ENCODE measurements around the gene DKC1.
"Not testable (repeated sequence)": the region's sequence is repeated elsewhere in the genome, so short reads cannot be mapped to it uniquely, and the experiment has no call there.

DKC1 gene

GRCh38 chrX:154793084-154793795 is 30.6 kb downstream of the DKC1 start:
- no peak for DNase-seq (ENCODE audit: low read depth)

DNA sequence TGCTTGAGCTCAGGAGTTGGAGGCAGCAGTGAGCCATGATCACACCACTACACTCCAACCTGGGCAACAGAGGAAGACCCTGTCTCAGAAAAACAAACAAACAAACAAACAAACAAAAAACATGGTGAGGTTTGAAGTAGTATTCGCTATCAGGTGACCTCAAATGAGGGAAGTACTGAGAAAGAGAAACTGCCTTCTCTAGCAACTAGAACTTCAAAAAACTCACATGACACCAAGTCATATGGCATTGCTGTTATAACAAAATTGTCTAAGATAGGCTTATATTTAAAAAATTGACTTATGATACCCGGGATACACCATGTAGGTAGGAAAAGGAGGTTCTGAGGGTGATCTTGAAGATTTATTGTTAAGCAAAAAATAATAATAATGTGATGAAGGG is 32.4 kb downstream of the DKC1 start:
- no peak for DNase-seq (ENCODE audit: low read depth)

- no peak for DNase-seq (ENCODE audit: low read depth)
Observed at GRCh38 chrX:154797006-154797405, 34.3 kb downstream of the DKC1 start.

GRCh38 chrX:154799556-154800348 is 37.1 kb downstream of the DKC1 start:
- no peak for DNase-seq (ENCODE audit: low read depth)

GRCh38 chrX:154800478-154801210 is 38.0 kb downstream of the DKC1 start:
- DNase-seq (ENCODE audit: low read depth): no peak

DNA sequence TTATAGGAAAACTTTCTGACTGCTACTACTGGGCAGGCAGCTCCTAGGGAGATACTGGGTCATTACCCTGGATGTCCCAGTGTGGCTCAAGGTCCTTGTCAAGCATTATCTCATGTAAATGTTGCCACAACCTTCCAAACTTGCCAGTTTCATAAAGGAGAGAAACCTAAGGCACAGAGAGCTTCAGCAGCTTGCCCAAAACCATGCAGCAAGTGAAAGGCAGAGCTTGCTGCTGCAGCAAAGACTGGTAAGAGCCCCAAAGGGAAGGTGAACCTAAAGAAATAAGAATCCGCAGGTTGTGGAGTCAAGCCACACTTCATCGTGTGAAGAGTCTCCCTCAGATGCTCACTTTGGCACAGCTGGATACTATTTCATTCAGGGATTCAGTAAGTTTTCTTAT is 40.3 kb downstream of the DKC1 start:
- DNase-seq (ENCODE audit: low read depth): no peak

DNA sequence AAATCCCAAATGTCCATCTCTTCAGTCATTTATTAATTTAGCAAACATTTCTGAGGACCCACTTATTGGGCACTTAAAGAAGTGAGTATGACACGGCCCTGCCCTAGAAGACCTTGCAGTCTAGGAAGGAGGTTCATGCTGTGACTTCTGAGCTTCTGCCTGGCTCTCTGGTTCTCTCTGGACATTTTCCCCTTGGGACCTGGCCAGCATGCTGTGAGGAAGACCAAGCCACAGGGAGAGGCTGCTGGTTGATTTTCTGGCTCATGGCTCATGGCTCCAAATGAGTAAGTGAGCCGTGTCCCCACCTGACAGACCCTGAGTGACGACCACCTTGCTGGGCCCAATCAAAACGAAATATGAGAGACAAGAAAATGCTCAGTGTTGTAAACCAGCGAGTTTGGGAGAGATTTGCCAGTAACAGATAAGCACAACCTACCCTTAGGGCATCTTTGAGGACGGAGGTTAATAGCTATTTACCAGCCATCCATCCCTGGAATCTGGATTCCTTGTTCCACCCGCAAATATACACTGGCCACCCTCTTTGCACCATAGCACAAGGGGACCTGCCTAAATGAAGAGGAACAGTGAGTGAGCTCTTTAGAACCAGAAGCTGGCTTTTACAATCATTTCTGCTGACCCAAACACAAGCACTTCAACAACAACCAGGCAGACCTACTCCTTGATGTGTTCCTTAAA is 41.7 kb downstream of the DKC1 start:
- no peak for DNase-seq (ENCODE audit: low read depth)

DNA sequence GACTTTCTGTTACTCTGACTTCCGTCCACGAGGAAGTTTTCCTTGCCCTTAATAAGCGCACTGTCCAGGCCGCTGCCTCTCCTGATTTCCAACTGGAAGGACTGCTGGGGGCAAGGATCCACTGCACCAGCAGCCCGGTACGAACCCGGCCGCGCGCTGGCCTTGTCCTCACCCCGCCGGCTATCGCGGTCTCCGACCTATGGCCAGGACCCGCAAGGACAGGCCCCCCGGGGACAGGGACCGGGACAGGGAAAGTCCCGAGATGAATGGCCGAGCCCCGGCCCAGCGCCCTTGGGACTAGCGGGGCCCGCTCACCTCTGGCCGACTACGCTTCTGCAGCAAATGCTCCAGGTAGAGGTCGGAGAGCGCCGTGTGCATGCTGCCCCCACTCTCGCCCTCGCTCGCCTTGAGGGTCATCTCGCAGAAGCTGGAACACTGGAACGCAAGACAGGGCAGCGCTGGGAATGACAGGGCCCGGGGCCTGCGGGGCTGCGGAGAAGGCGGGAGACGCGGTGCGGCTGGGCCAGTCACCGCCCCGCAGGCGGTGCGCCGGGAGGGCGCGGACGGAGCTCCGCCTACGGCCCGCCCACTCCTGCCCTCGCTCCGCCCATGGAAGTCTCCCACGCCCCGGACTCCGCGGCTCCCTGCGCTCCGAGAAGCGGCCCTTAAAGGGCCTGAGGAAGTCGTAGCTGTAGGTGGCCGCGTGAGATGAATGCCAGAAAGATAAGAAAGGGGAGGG is 42.5 kb downstream of the DKC1 start, which contains the start of gene MPP1:
TSS of gene MPP1 (minus strand) at position 529 of the 739 bp plus-strand sequence. CDS start at position 417, 112 bp downstream.
- DNase-seq (ENCODE audit: low read depth): no peak

GRCh38 chrX:154805696-154806091 is 43.0 kb downstream of the DKC1 start:
- DNase-seq (ENCODE audit: low read depth): no peak

DNA sequence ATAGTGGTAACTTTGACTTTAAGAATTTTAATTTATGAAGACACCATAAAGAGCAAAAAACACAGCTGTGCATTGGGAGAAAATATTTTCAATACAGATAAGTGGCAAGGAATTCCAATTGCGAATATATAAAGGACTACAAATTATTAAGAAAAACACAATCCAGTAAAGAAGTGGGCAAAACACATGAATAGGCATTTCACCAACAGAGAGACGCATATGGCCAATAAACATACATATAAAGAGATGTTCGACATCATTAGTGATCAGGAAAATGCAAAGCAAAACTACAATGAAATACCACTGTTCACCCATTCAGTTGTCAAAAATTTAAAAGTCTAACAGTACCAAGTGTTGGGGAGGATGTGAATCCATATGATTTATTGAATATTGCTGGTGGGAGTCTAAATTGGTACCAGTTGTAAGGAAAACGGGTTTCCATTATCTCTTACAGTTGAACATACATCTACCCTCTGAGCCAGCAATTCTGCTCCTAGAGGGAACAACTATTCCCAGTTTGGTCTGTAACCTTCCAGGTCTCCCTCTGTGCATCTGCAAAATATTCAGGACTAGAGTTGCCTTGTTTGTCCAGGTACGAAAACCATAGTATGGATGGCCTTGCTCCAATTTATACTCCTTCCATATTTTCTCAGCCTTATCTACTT is 44.3 kb downstream of the DKC1 start:
- DNase-seq (ENCODE audit: low read depth): no peak

- no peak for DNase-seq (ENCODE audit: low read depth)
Observed at GRCh38 chrX:154809939-154810665, 47.4 kb downstream of the DKC1 start.

DNA sequence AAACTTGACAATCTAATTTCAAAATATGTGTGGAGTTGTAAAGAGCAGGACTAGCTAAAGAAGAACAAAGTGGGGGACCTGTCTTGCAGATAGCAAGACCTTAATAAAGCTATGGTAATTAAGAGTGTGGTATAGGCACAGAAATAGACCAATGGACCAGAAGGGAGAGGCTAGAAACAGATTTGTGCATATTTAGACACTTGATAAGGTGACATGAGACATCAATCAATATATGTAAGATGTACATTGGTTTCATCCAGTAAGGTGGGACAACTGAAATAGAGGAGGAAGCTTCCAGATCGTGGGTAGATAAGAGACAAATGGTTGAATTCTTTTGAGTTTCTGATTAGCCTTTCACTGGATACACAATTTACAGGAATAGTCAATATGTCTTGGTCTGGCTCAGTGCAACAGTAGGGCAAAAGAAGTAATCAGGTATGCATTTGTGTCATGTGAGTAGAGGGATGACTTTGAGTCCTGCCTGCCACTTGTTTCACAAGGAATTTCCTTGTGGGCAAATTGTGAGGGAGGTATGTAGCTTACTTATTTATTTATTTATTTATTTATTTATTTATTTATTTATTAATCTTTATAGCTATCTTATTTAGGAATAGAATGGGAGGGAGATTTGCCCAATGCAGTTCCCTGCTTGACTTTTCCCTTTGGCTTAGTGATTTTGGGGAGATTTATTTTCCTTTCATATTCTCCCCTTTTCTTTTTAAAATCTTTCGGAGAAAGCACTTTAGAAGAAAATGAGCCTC is 49.9 kb downstream of the DKC1 start:
- DNase-seq (ENCODE audit: low read depth): no peak

DNA sequence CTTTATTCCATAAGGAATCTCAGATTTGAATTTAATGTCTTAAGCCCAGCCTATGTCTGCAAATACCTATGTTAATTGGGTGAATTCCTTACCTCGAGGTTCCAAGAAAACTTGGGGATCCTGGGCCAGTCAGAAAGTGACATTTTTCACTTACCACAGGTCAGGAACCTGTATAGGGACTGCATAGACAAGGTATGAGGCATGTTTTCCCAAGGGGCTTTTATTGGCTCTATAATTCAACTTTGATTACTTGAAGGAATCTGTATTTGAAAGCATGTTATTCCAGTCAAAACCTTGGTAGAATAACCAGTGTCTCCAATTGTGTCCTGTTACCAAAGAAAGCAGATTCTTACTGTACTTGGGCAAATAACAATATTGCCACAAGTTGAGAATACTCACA is 51.1 kb downstream of the DKC1 start:
- no peak for DNase-seq (ENCODE audit: low read depth)

GRCh38 chrX:154815274-154815818 is 52.7 kb downstream of the DKC1 start:
- DNase-seq (ENCODE audit: low read depth): no peak

GRCh38 chrX:154816326-154816898 is 53.7 kb downstream of the DKC1 start:
- not testable (repeated sequence) for DNase-seq (ENCODE audit: low read depth)

- DNase-seq (ENCODE audit: low read depth): not testable (repeated sequence)
Observed at GRCh38 chrX:154817048-154817618, 54.5 kb downstream of the DKC1 start.

GRCh38 chrX:154818916-154819770 is 56.5 kb downstream of the DKC1 start:
- no peak for DNase-seq (ENCODE audit: low read depth)

All from non-pigmented ciliary epithelial cell (primary cell).